ENCODE measurements around the gene NEURL4. TPM values are rescaled to one million over a fixed set of nuclear protein-coding genes. Genes with fewer than 3 reads are reported as not detected.

The NEURL4 gene
- total and polyA plus RNA-seq, 9 donors, result 9.6 to 48.0 (median 38.6) TPM

DNA sequence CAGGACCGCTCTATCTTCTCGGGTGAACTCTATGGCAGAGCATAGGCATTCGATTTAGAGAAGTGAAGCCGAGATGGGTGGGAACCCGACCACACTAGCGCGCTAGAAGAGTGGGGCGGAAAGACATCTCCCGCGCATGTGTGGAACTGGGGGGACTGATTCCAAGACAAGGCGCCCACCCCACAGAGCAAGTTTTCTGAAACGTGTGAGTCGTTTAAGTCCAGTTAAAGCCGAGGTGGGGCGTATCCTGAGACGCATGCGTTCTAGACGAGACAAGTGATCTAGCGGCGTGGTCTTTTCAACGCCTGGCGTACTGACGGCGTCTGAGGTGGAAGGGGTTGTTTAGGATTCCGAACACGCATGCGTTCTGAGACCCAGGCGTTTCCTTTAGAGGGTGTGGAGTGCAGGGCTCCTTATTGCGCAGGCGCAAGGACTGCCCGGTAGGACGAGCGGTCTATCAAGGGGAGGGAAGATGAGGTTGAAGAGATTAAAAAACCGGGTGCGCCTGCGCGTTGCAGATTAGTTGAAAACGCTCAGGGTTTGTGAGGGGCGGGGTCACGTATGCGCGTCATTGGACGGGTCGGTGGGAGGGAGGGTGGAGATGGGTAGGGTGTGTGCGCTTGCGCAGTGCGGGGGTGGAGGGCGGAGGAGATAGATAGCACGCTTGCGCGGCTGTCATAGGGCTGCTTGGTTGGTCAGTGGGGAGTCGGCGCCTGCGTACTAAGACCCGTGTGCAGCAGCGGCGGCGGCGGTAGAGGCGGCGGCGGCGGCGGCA is 22.0 kb downstream of the NEURL4 start, which contains the start of gene EIF5A:
EIF5A (plus strand) TSS at position 718 of the 775 bp plus-strand sequence. CDS start 2,008 bp downstream, outside the sequence.
- Histone ChIP-seq H3K36me3 (no peaks in the 10 kb centered on the region), H3K4me1 (ENCODE audit: insufficient read depth) (peaks cover 9% of the 10 kb centered on the region), H3K27ac (peak within 1 kb of the TSS; percentile 94), H3K27me3 (no peaks in the 10 kb centered on the region), H3K4me3 (peak within 1 kb of the TSS; percentile 91), H3K9me3 (no peaks in the 10 kb centered on the region)
- intact Hi-C loops (cut with DNase I), result loop anchor here in 1 of 4 donors (5.0 kb wide), 1 partner anchor 265 kb away; no protein-coding TSS in a partner anchor
- 0 to 1% (median 0%) methylated on average over 55 to 64 of the region's 64 CpGs for WGBS, 3 donors
- peak; percentile 20 for TF ChIP-seq EP300 (IDR thresholded peaks at IDR 0.05)
- peak in 1 of 3 donors; percentile 11 for TF ChIP-seq CTCF (IDR thresholded peaks at IDR 0.05)
- TF ChIP-seq POLR2A (IDR thresholded peaks at IDR 0.05), result peak; percentile 90
- DNase-seq, result peak; percentile 100

DNA sequence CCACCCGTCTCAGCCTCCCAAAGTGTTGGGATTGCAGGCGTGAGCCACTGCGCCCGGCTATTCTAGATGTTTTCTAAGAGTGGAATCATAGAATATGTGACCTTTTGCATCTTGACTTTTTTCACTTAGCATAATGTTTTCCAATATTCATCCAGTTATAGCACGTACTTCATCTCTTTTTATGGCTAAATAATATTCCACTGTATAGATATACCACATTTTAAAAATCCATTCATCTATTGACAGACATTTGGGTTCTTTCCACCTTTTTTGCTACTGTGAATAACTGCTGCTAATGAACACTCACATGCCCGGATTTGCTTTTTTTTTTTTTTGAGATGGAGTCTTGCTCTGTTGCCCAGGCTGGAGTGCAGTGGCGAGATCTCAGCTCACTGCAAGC is 25.0 kb downstream of the NEURL4 start:
- Histone ChIP-seq H3K27ac (no peak overlapping the region), H3K4me1 (ENCODE audit: insufficient read depth) (peaks cover 4% of the 10 kb centered on the region), H3K4me3 (no peak overlapping the region), H3K36me3 (no peaks in the 10 kb centered on the region), H3K27me3 (no peaks in the 10 kb centered on the region), H3K9me3 (no peaks in the 10 kb centered on the region)
- TF ChIP-seq CTCF (IDR thresholded peaks at IDR 0.05), result no peak
- no peak for TF ChIP-seq EP300 (IDR thresholded peaks at IDR 0.05)
- TF ChIP-seq POLR2A (IDR thresholded peaks at IDR 0.05), result no peak
- WGBS, 3 donors, result 93 to 97% (median 94%) methylated on average over 7 of the region's 7 CpGs
- intact Hi-C loops (cut with DNase I), result no loop called here
- DNase-seq, result no peak

DNA sequence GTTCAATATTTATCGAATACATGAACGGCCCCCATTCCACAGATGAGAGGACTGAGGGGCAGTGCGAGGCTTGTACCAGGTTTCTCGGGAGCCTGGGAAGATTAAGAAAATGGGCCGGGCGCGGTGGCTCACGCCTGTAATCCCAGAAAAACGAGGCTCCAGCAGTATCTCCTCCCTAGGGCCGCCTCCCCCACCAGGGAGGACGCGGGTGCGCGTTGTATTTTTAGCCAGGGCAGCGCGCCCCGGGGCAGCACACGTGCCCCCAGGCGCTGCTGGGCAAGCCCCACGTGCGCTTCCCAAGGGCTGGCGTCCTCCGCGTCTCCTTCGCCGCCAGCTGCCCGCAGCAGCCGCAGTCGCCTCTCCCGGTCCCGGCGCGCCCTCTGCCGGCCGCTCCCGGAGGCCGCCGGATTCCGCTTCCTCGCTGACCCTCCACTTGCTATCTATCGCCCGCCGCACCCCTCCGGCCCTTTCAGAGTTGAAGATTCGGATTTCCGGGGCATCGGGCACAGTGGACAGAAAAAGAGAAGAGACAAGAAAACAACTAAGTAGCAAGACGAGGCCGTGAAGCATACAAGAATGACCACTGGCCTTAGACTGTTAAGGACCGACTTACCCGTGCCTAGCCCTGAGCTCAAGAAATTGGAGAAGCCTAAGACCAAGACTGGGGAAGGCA is 32.8 kb downstream of the NEURL4 start:
- intact Hi-C loops (cut with DNase I), result loop anchor here in 3 of 4 donors (1.0 to 5.0 kb wide), 4 partner anchors 15 to 252 kb away; partner anchors contain the start of genes SLC2A4 (in 3 of the 3) and SLC16A11 (in 1 of the 3)
- no peaks in the 10 kb centered on the region for H3K36me3 ChIP-seq
- H3K9me3 ChIP-seq, result no peaks in the 10 kb centered on the region
- TF ChIP-seq CTCF (IDR thresholded peaks at IDR 0.05) (peak; percentile 88 to 98 (median 94)), EP300 (IDR thresholded peaks at IDR 0.05) (no peak), POLR2A (IDR thresholded peaks at IDR 0.05) (no peak)
- no peak overlapping the region for H3K27ac ChIP-seq
- DNase-seq, result peak; percentile 78 to 90 (median 83)
- 1 to 3% (median 2%) methylated on average over 40 to 51 of the region's 51 CpGs for WGBS, 3 donors
- H3K4me1 ChIP-seq (ENCODE audit: insufficient read depth), result peaks cover 9% of the 10 kb centered on the region
- H3K27me3 ChIP-seq, result peaks cover 3% of the 10 kb centered on the region
- H3K4me3 ChIP-seq, result peak overlapping the region; percentile 6
